ENCODE measurements around the gene MAPK14.
A peak's percentile ranks its signal among the peaks of the same experiment; 100 is the strongest.
"Not testable (repeated sequence)": the region's sequence is repeated elsewhere in the genome, so short reads cannot be mapped to it uniquely, and the experiment has no call there.

The MAPK14 gene

DNA sequence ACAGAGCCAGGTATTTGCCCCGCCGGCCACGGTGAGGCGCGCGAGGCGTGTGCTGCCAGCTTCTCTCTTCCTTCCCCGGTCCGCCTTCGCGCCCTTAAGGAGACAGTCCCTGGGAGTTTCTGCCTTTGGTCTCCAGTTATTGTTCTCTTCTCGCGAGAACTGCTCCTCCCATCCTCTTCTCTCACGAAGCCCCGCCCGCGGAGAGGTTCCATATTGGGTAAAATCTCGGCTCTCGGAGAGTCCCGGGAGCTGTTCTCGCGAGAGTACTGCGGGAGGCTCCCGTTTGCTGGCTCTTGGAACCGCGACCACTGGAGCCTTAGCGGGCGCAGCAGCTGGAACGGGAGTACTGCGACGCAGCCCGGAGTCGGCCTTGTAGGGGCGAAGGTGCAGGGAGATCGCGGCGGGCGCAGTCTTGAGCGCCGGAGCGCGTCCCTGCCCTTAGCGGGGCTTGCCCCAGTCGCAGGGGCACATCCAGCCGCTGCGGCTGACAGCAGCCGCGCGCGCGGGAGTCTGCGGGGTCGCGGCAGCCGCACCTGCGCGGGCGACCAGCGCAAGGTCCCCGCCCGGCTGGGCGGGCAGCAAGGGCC lies at the start of gene MAPK14:
TSS of gene MAPK14 (plus strand) at position 308 of the 587 bp plus-strand sequence. CDS start 350 bp downstream, outside the sequence.
- DNase-seq (ENCODE audit: low spot score) = peak; percentile 100

DNA sequence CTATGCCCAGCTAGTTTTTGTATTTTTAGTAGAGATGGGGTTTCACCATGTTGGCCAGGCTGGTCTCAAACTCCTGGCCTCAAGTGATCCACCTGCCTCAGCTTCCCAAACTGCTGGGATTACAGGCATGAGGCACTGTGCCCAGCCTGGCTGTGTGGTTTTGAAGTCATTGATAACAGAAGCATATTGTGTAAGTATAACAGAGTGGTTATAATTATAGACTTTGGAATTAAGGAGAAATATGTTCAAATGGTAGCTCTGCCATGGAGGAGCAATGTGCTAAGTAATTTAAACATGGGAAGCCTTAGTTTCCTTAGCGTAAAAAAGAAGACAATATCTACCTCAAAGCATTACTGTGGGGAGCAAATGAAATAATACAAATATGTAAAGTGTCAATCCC lies 47.5 kb upstream of the MAPK14 start:
- DNase-seq (ENCODE audit: low spot score) = not testable (repeated sequence)

DNA sequence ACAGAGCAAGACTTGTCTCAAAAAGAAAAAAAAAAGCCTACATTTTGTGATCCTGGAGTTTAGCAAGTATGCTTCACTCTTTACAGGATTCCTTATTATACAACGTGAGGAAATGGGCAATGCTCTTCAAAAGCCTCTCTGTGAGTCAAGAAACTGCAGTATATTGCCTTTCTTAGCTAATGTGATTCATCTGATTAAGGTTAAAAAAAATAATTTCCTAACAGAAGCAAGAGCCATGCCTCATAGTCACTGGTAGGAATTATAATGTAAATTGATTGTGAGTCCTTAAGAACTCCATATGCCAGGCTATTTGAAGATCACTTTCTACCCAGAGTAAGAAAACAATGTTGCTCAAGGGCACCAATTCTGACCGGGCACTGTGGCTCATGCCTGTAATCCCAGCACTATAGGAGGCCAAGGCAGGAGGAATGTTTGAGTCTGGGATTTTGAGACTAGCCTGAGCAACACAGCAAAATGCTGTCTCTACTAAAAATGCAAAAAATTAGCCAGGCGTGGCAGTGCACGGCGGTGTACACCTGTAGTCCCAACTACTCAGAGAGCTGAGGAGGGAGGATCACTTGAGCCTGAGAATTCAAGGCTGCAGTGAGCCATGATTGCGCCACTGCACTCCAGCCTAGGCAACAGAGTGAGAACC lies 46.5 kb upstream of the MAPK14 start:
- DNase-seq (ENCODE audit: low spot score) = no peak

GRCh38 chr6:35984701-35985100 lies 42.9 kb upstream of the MAPK14 start:
- no peak for DNase-seq (ENCODE audit: low spot score)

DNA sequence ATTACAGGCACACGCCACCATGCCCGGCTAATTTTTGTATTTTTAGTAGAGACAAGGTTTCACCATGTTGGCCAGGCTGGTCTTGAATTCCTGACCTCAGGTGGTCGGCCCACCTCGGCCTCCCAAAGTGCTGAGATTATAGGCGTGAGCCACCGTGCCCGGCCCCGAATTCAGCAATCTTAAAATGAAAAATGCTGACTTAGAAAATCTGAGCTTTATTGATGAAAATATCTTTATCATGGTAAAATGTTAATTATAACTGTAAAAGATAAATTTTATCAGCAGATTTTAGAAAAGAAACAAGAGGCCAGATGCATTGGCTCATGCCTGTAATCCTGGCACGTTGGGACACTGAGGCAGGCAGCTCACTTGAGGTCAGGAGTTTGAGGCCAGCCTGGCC lies 39.6 kb upstream of the MAPK14 start:
- not testable (repeated sequence) for DNase-seq (ENCODE audit: low spot score)

DNA sequence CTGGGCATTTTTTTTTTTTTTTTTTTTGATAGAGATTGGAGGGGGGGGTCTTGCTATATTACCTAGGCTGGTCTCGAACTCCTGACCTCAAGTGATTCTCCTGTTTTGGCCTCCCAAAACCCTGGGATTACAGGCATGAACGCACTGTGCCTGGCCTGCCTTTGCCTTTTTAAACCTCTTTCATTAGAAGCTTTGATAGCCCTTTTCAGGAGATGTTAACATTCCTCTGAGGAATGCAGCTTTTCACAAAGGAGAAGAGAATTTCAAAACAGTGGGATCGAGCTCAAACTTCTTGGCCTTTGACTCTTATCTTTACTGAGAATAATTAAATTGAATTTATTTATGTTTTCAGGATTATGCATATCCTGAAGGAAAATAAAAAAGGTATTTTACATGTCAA lies 34.5 kb upstream of the MAPK14 start:
- no peak for DNase-seq (ENCODE audit: low spot score)

- DNase-seq (ENCODE audit: low spot score) = no peak
Observed at GRCh38 chr6:36000451-36000850, 27.2 kb upstream of the MAPK14 start.

DNA sequence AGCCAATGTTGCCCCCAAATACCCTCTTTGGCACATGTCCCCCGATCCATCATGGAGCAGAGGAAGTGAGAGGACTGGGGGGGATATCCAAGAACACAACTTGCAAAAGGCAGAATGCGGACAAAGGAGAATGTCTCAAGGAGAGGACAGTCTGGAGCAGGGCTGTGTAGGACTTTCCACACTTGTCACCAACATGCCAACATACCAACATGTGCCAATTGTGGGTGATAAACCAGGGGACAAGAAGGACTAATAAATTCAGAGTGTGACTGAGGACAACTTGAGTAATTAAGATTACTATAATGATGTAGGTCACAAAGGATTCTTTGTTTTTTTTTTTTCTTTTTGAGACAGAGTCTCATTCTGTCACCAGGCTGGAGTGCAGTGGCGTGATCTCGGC lies 11.9 kb upstream of the MAPK14 start:
- no peak for DNase-seq (ENCODE audit: low spot score)

DNA sequence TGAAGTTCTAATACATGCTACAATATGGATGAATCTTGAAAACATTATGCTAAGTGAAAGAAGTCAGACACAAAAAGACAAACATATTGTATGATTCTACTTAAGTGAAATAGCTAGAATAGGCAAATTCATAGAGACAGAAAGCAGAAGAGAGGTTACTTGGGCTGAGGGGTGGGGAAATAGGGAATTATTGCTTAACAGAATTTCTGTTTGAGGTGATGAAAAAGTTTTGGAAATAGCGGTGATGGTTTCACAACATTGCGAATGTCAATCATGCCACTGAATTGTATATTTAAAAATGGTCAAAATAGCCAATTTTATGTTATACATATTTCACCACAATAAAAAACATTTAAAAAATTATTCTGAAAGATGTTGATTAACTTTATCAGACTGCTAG lies 9.3 kb upstream of the MAPK14 start:
- no peak for DNase-seq (ENCODE audit: low spot score)

DNA sequence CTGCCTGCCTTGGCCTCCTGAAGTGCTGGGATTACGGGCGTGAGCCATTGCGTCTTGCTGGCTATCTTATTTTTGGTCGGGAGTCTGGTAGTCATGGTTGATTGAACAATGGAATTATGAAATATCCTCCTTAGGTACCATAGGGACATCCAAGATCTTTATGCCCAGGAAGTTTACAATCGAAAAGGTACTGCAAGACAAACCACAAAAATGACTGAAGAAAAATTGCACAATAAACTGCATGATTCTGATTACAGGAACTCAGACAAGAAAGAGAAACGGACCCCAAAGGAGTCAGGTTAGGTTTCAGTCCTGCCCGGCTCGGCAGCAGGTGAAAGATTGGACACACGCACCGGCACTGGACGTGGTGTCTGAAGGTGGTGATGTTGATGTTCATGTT lies 8.4 kb upstream of the MAPK14 start:
- no peak for DNase-seq (ENCODE audit: low spot score)

DNA sequence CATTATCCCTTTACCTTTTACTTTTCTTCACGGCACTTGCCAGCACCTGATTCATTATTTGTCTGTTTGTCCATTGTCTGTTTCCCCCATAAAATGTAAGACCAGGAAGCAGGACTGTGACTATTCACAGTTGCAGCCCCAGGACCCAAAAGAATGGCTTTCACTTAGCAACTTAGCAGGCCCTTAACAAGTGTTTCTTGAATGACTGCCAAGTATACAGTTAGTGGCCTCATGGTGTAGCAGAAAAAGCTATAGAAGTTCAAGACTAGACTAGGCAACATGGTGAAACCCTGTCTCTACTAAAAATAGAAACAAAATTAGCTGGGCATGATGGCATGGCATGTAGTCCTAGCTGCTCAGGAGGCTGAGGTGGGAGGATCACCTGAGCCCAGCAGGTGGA lies 7.5 kb upstream of the MAPK14 start:
- no peak for DNase-seq (ENCODE audit: low spot score)

- no peak for DNase-seq (ENCODE audit: low spot score)
Observed at GRCh38 chr6:36023996-36024795, 3.4 kb upstream of the MAPK14 start, which contains the start of gene SLC26A8. TSS of gene SLC26A8 (minus strand) at chr6:36024641. CDS start at chr6:36019707, 4,934 bp downstream.

DNA sequence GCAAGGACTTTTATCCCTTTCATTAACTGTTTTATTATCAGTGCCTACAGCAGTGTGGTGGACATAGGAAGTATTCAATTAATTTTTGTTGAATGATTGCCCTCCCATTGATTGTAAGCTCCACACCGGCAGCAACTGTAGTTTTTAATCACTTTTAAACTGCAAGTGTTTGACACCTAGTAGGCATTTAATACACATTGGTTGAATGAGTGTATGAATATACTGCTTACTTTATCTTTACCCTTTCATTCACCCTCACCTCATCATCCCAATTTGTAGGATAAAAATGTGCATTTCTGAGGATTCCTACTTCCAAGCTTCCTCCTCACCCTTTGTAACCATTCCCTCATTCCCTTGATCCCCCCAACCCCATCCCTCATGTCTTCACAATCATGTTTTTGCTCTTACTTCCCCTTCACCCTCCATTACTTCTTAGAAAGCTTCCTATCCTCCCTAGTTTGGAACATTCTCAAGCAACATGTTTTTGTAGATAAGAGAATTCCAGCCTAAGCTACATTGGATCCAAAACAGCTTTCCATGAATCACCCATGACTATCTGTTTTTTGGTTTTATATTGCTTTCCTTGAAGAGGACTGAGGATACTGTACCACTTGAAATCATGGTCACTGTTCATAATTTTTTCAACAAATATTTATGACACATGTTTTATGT lies 2.2 kb upstream of the MAPK14 start:
- DNase-seq (ENCODE audit: low spot score) = no peak

DNA sequence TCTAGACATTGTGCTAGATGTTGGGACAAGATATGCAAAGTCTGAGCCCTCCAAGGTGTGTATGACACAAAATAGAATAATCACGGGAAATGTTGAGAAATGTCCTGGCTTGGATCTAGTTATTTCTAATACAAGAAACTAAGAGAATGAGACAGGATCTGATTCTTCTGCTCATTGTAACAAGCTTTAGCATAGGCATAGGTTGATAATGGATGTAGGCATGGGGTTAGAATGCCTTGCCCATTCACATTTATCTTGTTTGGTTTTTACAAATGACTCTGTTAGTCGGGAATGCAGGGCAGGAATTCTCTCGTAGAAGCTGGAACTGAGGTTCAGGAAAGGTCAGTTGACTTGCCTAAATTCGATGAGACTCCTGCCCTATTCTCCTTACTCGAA lies 1.7 kb upstream of the MAPK14 start:
- DNase-seq (ENCODE audit: low spot score) = no peak

DNA sequence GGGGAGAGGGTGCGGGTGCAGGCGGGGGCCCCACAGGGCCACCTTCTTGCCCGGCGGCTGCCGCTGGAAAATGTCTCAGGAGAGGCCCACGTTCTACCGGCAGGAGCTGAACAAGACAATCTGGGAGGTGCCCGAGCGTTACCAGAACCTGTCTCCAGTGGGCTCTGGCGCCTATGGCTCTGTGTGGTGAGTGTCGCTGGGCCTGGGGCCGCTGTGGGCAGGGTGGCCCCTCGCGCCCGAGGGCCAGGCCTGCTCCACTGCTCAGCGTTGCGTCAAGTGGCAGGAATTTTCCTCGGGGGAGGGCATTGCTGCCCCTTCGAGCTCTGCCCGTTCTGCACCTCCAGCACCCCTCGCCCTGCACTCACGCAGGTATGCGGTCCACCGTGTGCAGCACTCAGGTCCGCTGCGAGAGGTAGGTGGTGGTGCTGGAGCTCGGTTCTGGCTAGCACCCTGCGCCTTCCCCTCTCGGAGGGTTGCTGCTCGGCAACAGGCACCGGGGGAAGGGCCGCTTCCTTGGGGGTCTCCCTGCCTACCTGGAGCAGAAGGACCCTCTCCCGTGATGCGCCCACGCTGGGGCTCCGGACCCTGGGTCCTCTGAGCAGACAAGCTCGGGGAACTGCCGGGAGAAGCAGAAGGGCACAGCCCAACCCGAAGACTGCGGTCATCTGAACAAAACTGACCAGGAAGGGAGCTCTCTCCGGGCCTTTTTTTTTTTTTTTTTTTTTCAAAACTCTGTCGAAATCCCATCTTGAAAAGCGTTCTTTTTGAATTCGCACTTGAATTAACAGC lies 674 bp downstream of the MAPK14 start:
- peak; percentile 67 for DNase-seq (ENCODE audit: low spot score)

DNA sequence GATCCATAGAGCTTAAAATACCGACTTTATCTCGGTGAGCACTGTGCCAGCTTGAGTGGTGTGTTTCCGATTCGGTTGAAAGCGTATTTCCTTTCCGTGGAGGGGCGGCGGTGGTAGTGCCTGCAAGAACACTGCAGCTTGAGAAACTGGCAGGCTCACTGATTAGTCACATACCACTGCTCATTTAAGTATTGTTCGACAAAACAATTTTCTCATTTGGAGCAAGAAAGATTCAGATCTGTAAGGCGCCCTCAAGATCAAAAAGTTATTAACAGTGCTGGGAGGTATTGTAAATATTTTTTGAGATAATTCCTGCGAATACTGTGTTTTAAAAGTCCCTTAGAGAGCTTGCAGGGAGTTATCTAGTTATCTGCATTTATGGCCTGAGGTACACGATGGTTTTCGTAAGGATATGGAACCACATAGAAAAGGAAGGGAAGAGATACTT lies 1.3 kb downstream of the MAPK14 start:
- DNase-seq (ENCODE audit: low spot score) = peak; percentile 77

DNA sequence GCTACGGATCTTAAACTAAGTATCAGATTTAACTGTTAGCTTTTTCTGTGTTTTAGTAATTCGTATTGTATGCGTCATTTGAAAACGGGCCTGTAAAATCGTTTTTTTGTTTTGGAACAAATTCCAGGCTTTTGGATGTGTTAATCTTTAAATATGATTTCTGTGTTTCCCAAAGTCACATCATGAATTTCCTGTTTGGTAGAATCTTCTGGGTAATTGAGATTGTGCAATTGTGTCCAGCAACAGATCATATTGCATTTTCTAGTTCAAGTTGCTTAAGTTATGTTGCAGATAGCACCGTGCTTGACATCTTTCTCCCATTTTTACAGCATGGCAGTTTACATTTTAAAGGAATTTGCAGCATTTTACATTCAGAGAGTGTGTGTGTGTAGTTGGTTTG lies 1.9 kb downstream of the MAPK14 start:
- DNase-seq (ENCODE audit: low spot score) = peak; percentile 43

GRCh38 chr6:36032261-36032660 lies 4.7 kb downstream of the MAPK14 start:
- no peak for DNase-seq (ENCODE audit: low spot score)

DNA sequence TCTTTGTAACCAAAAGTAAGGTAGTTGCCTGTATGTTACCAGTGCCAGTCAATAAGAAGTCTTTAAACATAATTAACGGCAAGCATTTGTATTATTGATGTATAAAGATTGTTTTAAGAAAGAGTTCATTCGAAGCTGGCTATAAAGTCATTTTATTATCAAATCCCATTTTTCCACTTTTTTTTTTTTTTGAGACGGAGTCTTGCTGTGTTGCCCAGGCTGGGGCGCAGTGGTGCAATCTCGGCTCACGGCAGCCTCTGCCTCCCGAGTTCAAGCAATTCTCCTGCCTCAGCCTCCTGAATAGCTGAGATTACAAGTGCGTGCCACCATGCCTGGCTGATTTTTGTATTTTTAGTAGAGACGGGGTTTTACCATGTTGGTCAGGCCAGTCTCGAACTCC lies 5.5 kb downstream of the MAPK14 start:
- not testable (repeated sequence) for DNase-seq (ENCODE audit: low spot score)

GRCh38 chr6:36033935-36034334 lies 6.3 kb downstream of the MAPK14 start:
- peak; percentile 36 for DNase-seq (ENCODE audit: low spot score)

GRCh38 chr6:36034441-36034840 lies 6.8 kb downstream of the MAPK14 start:
- no peak for DNase-seq (ENCODE audit: low spot score)

DNA sequence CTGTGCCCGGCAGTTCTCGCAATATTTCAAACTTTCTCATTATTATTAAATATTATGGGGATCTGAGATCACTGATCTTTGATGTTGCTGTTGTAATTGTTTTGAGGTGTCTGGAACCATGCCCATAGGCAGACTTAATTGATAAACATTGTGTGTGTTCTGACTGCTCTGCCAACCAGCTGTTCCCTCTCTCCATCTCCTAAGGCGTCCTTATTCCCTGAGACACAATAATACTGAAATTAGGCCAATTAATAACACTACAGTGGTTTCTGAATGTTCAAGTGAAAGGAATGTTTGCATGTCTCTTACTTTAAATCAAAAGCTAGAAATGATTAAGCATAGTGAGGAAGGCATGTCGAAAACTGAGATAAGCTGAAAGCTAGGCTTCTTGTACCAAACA lies 7.6 kb downstream of the MAPK14 start:
- no peak for DNase-seq (ENCODE audit: low spot score)
